HEK293 (cell line): Measurements from ENCODE around the gene NEK11.
"Not testable (repeated sequence)": the region's sequence is repeated elsewhere in the genome, so short reads cannot be mapped to it uniquely, and the experiment has no call there.

ENCODE experiments used
- CTCF ChIA-PET: fragments of 350-600 bp; formaldehyde crosslinking; extraction: SDS; loops from one replicate; lab custom pipeline; 2021; ENCODE audit warnings: antibody characterized with exemption; lab: Yijun Ruan, JAX
- POLR2A ChIA-PET: fragments of 300-600 bp; formaldehyde crosslinking; extraction: SDS; loops from one replicate; lab custom pipeline; 2020; ENCODE audit warnings: antibody characterized with exemption, inconsistent platforms; lab: Yijun Ruan, JAX
- H3K27ac ChIP-seq: fragments of 200-500 bp; sonication (Bioruptor generic); 2 replicates; pipeline ENCODE4 v1.5.1; 2014; ENCODE audit warnings: low read depth, low read length, control low read depth, inconsistent platforms; ENCODE audit errors: extremely low read depth
- H3K36me3 ChIP-seq, 2 experiments: fragments of 200-500 bp in 1 of 2; sonication (Bioruptor generic) in 1 of 2; 1 replicate in 1 of 2; 2 replicates in 1 of 2; pipeline ENCODE4 v1.5.1; 2014 to 2017; ENCODE audit warnings: inconsistent platforms in 2 of 2, low read length in 2 of 2; ENCODE audit not compliant: control insufficient read depth in 2 of 2, insufficient read depth in 1 of 2
- H3K4me1 ChIP-seq: fragments of 200-500 bp; sonication (Bioruptor generic); 2 replicates; pipeline ENCODE4 v1.5.1; 2014; ENCODE audit warnings: mild to moderate bottlenecking, low read length, inconsistent platforms; ENCODE audit not compliant: control insufficient read depth, insufficient read depth
- H3K4me3 ChIP-seq: 2 replicates; pipeline ENCODE4 v1.5.1; 2011; ENCODE audit warnings: low read depth, mild to moderate bottlenecking, control low read depth, low read length, moderate library complexity
- H3K9me3 ChIP-seq: fragments of 200-500 bp; sonication (Bioruptor generic); 2 replicates; pipeline ENCODE4 v1.5.1; 2014; ENCODE audit warnings: low read depth, low read length, inconsistent platforms; ENCODE audit not compliant: control insufficient read depth, insufficient read depth
- PRDM10 ChIP-seq: fragments of 450-650 bp; formaldehyde crosslinking; IDR thresholded peaks from 2 replicates; pipeline ENCODE4 v1.5.1; 2016; ENCODE audit warnings: missing biosample characterization, missing genetic modification characterization
- TCF7L2 ChIP-seq: IDR thresholded peaks from 2 replicates; pipeline ENCODE4 v1.6.1; 2011; ENCODE audit warnings: low read depth, mild to moderate bottlenecking, inconsistent platforms, low read length, moderate library complexity, borderline replicate concordance
- ZBTB11 ChIP-seq: fragments of 450-650 bp; formaldehyde crosslinking; conservative IDR thresholded peaks from 2 replicates; pipeline ENCODE4 v1.5.1; 2016; ENCODE audit warnings: low read depth, missing biosample characterization, missing genetic modification characterization
- ZNF114 ChIP-seq: fragments of 450-650 bp; formaldehyde crosslinking; IDR thresholded peaks from 2 replicates; pipeline ENCODE4 v1.5.0; 2017; ENCODE audit warnings: missing biosample characterization, missing genetic modification characterization
- ZNF157 ChIP-seq: fragments of 450-650 bp; formaldehyde crosslinking; IDR thresholded peaks from 2 replicates; pipeline ENCODE4 v1.5.1; 2016; ENCODE audit warnings: missing biosample characterization, missing genetic modification characterization
- ZNF266 ChIP-seq: fragments of 450-650 bp; formaldehyde crosslinking; IDR thresholded peaks from 2 replicates; pipeline ENCODE4 v1.5.1; 2016; ENCODE audit warnings: missing biosample characterization, missing genetic modification characterization, low read depth
- ZNF416 ChIP-seq: fragments of 450-650 bp; formaldehyde crosslinking; IDR thresholded peaks from 2 replicates; pipeline ENCODE4 v1.5.1; 2016; ENCODE audit warnings: missing biosample characterization, missing genetic modification characterization
- ZNF518A ChIP-seq: fragments of 450-650 bp; formaldehyde crosslinking; conservative IDR thresholded peaks from 2 replicates; pipeline ENCODE4 v1.5.1; 2016; ENCODE audit warnings: low read depth, missing biosample characterization, missing genetic modification characterization
- ZNF544 ChIP-seq: fragments of 450-650 bp; formaldehyde crosslinking; IDR thresholded peaks from 2 replicates; pipeline ENCODE4 v1.5.0; 2017; ENCODE audit warnings: missing biosample characterization, missing genetic modification characterization
- ZNF555 ChIP-seq: fragments of 450-650 bp; formaldehyde crosslinking; conservative IDR thresholded peaks from 2 replicates; pipeline ENCODE4 v1.5.1; 2017; ENCODE audit warnings: missing biosample characterization, mild to moderate bottlenecking, missing genetic modification characterization, inconsistent platforms
- ZNF561 ChIP-seq: fragments of 450-650 bp; IDR thresholded peaks from 2 replicates; pipeline ENCODE4 v1.5.1; 2018; ENCODE audit warnings: missing biosample characterization, missing genetic modification characterization, borderline replicate concordance

NEK11 gene

GRCh38 chr3:131357275-131357674, 330.6 kb downstream of the NEK11 start (continued):
- peak; percentile 71 for TF ChIP-seq ZNF518A (tag by site-specific recombination)
- 0 out of 2 replicates have a peak, but pooled peaks have one; percentile 20 for TF ChIP-seq ZNF266 (tag by site-specific recombination)
- TF ChIP-seq ZBTB11 (tag by site-specific recombination): peak; percentile 49; the same call in 1 of the 2 replicates
- peak; percentile 53 for TF ChIP-seq ZNF555 (tag by site-specific recombination)
- no peak for TF ChIP-seq ZNF157 (tag by site-specific recombination)

- Histone ChIP-seq H3K4me1 (no peaks in the 10 kb centered on the region), H3K4me3 (no peak overlapping the region), H3K9me3 (no peaks in the 10 kb centered on the region), H3K27ac (no peak overlapping the region), H3K36me3 (no peaks in the 10 kb centered on the region)
- ChIA-PET CTCF (no interaction called here), POLR2A (no interaction called here)
- no peak for TF ChIP-seq PRDM10 (tag by site-specific recombination)
- TF ChIP-seq TCF7L2: no peak
- no peak for TF ChIP-seq ZNF544 (tag by site-specific recombination)
- no peak for TF ChIP-seq ZNF561
- no peak for TF ChIP-seq ZNF416 (tag by site-specific recombination)
- no peak for TF ChIP-seq ZNF114 (tag by site-specific recombination)
Observed at GRCh38 chr3:131360191-131360755, 333.6 kb downstream of the NEK11 start.

- H3K4me3 ChIP-seq, POLR2A ChIA-PET, CTCF ChIA-PET, H3K27ac ChIP-seq, H3K36me3 ChIP-seq, H3K9me3 ChIP-seq, H3K4me1 ChIP-seq: not testable (repeated sequence)
Observed at GRCh38 chr3:131361066-131361463, 334.4 kb downstream of the NEK11 start.
